NT2/D1 (cell line): ENCODE data around the gene ZBTB20.

Experiments
- SUZ12 ChIP-seq: IDR thresholded peaks from 2 replicates; pipeline ENCODE4 v1.6.1; 2011; ENCODE audit not compliant: insufficient read length, insufficient read depth; ENCODE audit errors: extremely low read depth
- YY1 ChIP-seq: IDR thresholded peaks from 2 replicates; pipeline ENCODE4 v1.6.1; 2011; ENCODE audit not compliant: insufficient read length, insufficient read depth
- ZNF274 ChIP-seq: IDR thresholded peaks from 2 replicates; pipeline ENCODE4 v1.6.1; 2011; ENCODE audit warnings: mild to moderate bottlenecking, low read depth, low read length

- TF ChIP-seq ZNF274: no peak
- no peak for TF ChIP-seq SUZ12
- TF ChIP-seq YY1: no peak
These were observed 836.4 kb downstream of the ZBTB20 start for GRCh38 chr3:114310695-114311094.
